ENCODE data around the gene KAT2B. TPM values are rescaled to one million over a fixed set of nuclear protein-coding genes. Genes with fewer than 3 reads are reported as not detected.

Gene KAT2B
- total RNA-seq, 2 donors from 2014 or later: 16.4 to 31.7 TPM

- H3K27ac ChIP-seq: no peak overlapping the region
- WGBS: 79% methylated on average over 6 of the region's 6 CpGs
- DNase-seq (ENCODE audit: low spot score): no peak
- no peaks in the 10 kb centered on the region for H3K9me3 ChIP-seq
- no peaks in the 10 kb centered on the region for H3K27me3 ChIP-seq (replicated peaks; ENCODE audit: insufficient read depth)
- no peaks in the 10 kb centered on the region for H3K36me3 ChIP-seq
- H3K4me1 ChIP-seq (replicated peaks): no peaks in the 10 kb centered on the region
- no peak for TF ChIP-seq CTCF (IDR thresholded peaks at IDR 0.05)
- no peak for TF ChIP-seq POLR2AphosphoS5 (IDR thresholded peaks at IDR 0.05)
- TF ChIP-seq POLR2A (IDR thresholded peaks at IDR 0.05): no peak
- intact Hi-C loops (cut with DNase I): no loop called here
- H3K4me3 ChIP-seq: no peak overlapping the region
Measured at GRCh38 chr3:20076296-20076997, 36.2 kb downstream of the KAT2B start.

- no peak overlapping the region for H3K4me3 ChIP-seq
- H3K36me3 ChIP-seq: no peaks in the 10 kb centered on the region
- WGBS: 68% methylated on average over 1 of the region's 1 CpG
- TF ChIP-seq POLR2A (IDR thresholded peaks at IDR 0.05) (no peak), POLR2AphosphoS5 (IDR thresholded peaks at IDR 0.05) (no peak), CTCF (IDR thresholded peaks at IDR 0.05) (no peak)
- no peaks in the 10 kb centered on the region for H3K9me3 ChIP-seq
- H3K27me3 ChIP-seq (replicated peaks; ENCODE audit: insufficient read depth): no peaks in the 10 kb centered on the region
- H3K4me1 ChIP-seq (replicated peaks): no peaks in the 10 kb centered on the region
- intact Hi-C loops (cut with DNase I): no loop called here
- H3K27ac ChIP-seq: no peak overlapping the region
- no peak for DNase-seq (ENCODE audit: low spot score)
Measured at GRCh38 chr3:20077068-20077467, 36.8 kb downstream of the KAT2B start.

GRCh38 chr3:20078194-20078714, 38.0 kb downstream of the KAT2B start:
- Histone ChIP-seq H3K27me3 (replicated peaks; ENCODE audit: insufficient read depth) (no peaks in the 10 kb centered on the region), H3K4me1 (replicated peaks) (no peaks in the 10 kb centered on the region), H3K36me3 (no peaks in the 10 kb centered on the region), H3K9me3 (no peaks in the 10 kb centered on the region), H3K4me3 (no peak overlapping the region), H3K27ac (no peak overlapping the region)
- WGBS: 69% methylated on average over 9 of the region's 9 CpGs
- DNase-seq (ENCODE audit: low spot score): no peak
- intact Hi-C loops (cut with DNase I): no loop called here
- TF ChIP-seq CTCF (IDR thresholded peaks at IDR 0.05) (no peak), POLR2A (IDR thresholded peaks at IDR 0.05) (no peak), POLR2AphosphoS5 (IDR thresholded peaks at IDR 0.05) (no peak)

GRCh38 chr3:20079621-20080020, 39.4 kb downstream of the KAT2B start:
- TF ChIP-seq CTCF (IDR thresholded peaks at IDR 0.05): no peak
- no peaks in the 10 kb centered on the region for H3K9me3 ChIP-seq
- H3K27ac ChIP-seq: no peak overlapping the region
- no peaks in the 10 kb centered on the region for H3K27me3 ChIP-seq (replicated peaks; ENCODE audit: insufficient read depth)
- H3K36me3 ChIP-seq: no peaks in the 10 kb centered on the region
- intact Hi-C loops (cut with DNase I): no loop called here
- H3K4me3 ChIP-seq: no peak overlapping the region
- WGBS: 69% methylated on average over 5 of the region's 5 CpGs
- H3K4me1 ChIP-seq (replicated peaks): no peaks in the 10 kb centered on the region
- DNase-seq (ENCODE audit: low spot score): no peak

- no peak overlapping the region for H3K4me3 ChIP-seq
- no peaks in the 10 kb centered on the region for H3K27me3 ChIP-seq (replicated peaks; ENCODE audit: insufficient read depth)
- H3K9me3 ChIP-seq: no peaks in the 10 kb centered on the region
- TF ChIP-seq POLR2AphosphoS5 (IDR thresholded peaks at IDR 0.05) (peak; percentile 79), CTCF (IDR thresholded peaks at IDR 0.05) (no peak), POLR2A (IDR thresholded peaks at IDR 0.05) (no peak)
- peak; percentile 84 for DNase-seq (ENCODE audit: low spot score)
- H3K4me1 ChIP-seq (replicated peaks): no peaks in the 10 kb centered on the region
- 14% methylated on average over 8 of the region's 8 CpGs for WGBS
- intact Hi-C loops (cut with DNase I): no loop called here
- no peaks in the 10 kb centered on the region for H3K36me3 ChIP-seq
- peak overlapping the region in 1 of 2 donors; percentile 8 for H3K27ac ChIP-seq
Measured at GRCh38 chr3:20080956-20081554, 40.8 kb downstream of the KAT2B start.
